GM12892 (cell line): Measurements from ENCODE around the gene C17orf78.

Experiments used
- POLR2A ChIP-seq: IDR thresholded peaks from 2 replicates; pipeline ENCODE4 v1.6.1; 2011; ENCODE audit warnings: low read depth, low read length, control low read depth
- TAF1 ChIP-seq: IDR thresholded peaks from 2 replicates; pipeline ENCODE4 v1.6.1; 2011; ENCODE audit warnings: low read depth, mild to moderate bottlenecking, control low read depth, low read length, borderline replicate concordance

GRCh38 chr17:37417852-37418251 lies 42.1 kb downstream of the C17orf78 start:
- TF ChIP-seq TAF1, result no peak
- no peak for TF ChIP-seq POLR2A
